Mesothelial cell of epicardium (in vitro differentiated cells): Measurements from ENCODE around the gene FBXO24. TPM values are rescaled to one million over a fixed set of nuclear protein-coding genes. Genes with fewer than 3 reads are reported as not detected.
"Not testable (repeated sequence)": the region's sequence is repeated elsewhere in the genome, so short reads cannot be mapped to it uniquely, and the experiment has no call there.

ENCODE experiments used
- DNase-seq, 2 experiments: peaks; one replicate each; pipeline ENCODE4 v3.0.0; 2021; ENCODE audit warnings: low spot score in 2 of 2; ENCODE audit not compliant: unreplicated experiment in 2 of 2
- H3K27ac Mint-ChIP-seq: 2 replicates; pipeline ENCODE4 v1.8.0; 2021; ENCODE audit warnings: mixed read lengths
- H3K27me3 Mint-ChIP-seq: 2 replicates; pipeline ENCODE4 v1.8.0; 2021; ENCODE audit warnings: low read depth, mixed read lengths
- H3K36me3 Mint-ChIP-seq: 2 replicates; pipeline ENCODE4 v1.8.0; 2021; ENCODE audit warnings: mixed read lengths
- H3K4me1 Mint-ChIP-seq: 2 replicates; pipeline ENCODE4 v1.8.0; 2021; ENCODE audit warnings: mixed read lengths
- H3K4me3 Mint-ChIP-seq: 2 replicates; pipeline ENCODE4 v1.8.0; 2021; ENCODE audit warnings: mild to moderate bottlenecking, moderate library complexity, mixed read lengths
- H3K9me3 Mint-ChIP-seq: 2 replicates; pipeline ENCODE4 v1.8.0; 2021; ENCODE audit warnings: mixed read lengths
- CTCF ChIP-seq: fragments of 200-600 bp; sonication (generic); IDR thresholded peaks from one replicate; pipeline ENCODE4 v1.5.0; 2021; ENCODE audit warnings: antibody characterized with exemption; ENCODE audit not compliant: unreplicated experiment
- total RNA-seq: library from RNA; stranded (reverse); gene quantifications from 3 replicates; pipeline ENCODE4 v1.2.1, GENCODE V29; 2021

FBXO24 gene
- total RNA-seq, 1 donor from 2014 or later, result 0.54 TPM

GRCh38 chr7:100563100-100563564 lies 23.0 kb upstream of the FBXO24 start:
- peaks cover 9% of the 10 kb centered on the region for H3K4me1 Mint-ChIP-seq
- H3K27me3 Mint-ChIP-seq, result no peaks in the 10 kb centered on the region
- no peak for TF ChIP-seq CTCF
- DNase-seq, result no peak
- H3K9me3 Mint-ChIP-seq, result no peaks in the 10 kb centered on the region
- no peak overlapping the region for H3K4me3 Mint-ChIP-seq
- H3K36me3 Mint-ChIP-seq, result no peaks in the 10 kb centered on the region
- H3K27ac Mint-ChIP-seq, result no peak overlapping the region

- Mint-ChIP-seq H3K4me3 (no peak overlapping the region), H3K36me3 (no peaks in the 10 kb centered on the region), H3K27ac (peak overlapping the region; percentile 43), H3K27me3 (no peaks in the 10 kb centered on the region), H3K4me1 (peaks cover 13% of the 10 kb centered on the region), H3K9me3 (no peaks in the 10 kb centered on the region)
- TF ChIP-seq CTCF, result peak; percentile 95
- peak; percentile 67 to 90 for DNase-seq
These were observed 22.2 kb upstream of the FBXO24 start for GRCh38 chr7:100563809-100564400.

DNA sequence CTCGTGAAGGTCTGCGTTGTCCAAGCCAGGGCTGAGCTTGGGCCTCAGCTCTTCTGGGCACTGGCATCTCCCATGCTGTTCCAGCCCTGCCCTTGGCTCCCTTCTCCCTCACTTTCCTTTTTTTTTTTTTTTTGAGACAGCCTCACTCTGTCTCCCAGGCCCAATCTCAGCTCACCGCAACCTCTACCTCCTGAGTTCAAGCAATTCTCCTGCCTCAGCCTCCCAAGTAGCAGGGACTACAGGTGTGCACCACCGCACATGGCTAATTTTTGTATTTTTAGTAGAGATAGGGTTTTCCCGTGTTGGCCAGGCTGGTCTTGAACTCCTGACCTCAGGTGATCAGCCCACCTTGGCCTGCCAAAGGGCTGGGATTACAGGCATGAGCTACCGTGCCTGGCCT lies 21.7 kb upstream of the FBXO24 start:
- not testable (repeated sequence) for H3K27me3 Mint-ChIP-seq, H3K36me3 Mint-ChIP-seq, H3K9me3 Mint-ChIP-seq, H3K27ac Mint-ChIP-seq, H3K4me3 Mint-ChIP-seq, DNase-seq
- peaks cover 17% of the 10 kb centered on the region for H3K4me1 Mint-ChIP-seq

DNA sequence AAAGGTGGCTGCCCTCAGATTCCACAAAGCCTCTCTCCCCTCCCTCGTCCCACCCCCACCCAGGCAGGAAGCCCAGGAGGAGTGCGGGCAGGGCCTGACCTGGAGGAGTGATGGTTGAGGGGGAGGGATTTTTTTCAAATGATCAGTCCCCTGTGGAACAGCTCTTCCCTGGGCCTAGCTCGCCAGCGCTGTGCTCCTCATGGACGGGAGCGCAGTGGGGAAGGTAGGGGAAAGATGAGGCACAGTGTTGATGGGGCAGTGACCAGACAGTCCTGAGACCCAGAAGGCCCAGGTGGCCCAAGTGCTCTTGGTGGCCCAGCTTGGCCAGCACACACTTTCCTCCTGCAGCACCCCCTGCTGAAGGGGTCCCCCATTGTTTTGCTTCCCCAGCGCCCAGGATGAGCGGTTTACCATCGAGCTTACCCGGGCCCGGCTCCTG lies 21.0 kb upstream of the FBXO24 start:
- Mint-ChIP-seq H3K9me3 (no peaks in the 10 kb centered on the region), H3K4me3 (no peak overlapping the region), H3K27me3 (no peaks in the 10 kb centered on the region), H3K27ac (no peak overlapping the region), H3K4me1 (peaks cover 19% of the 10 kb centered on the region), H3K36me3 (no peaks in the 10 kb centered on the region)
- no peak for TF ChIP-seq CTCF
- DNase-seq, result no peak

- no peaks in the 10 kb centered on the region for H3K9me3 Mint-ChIP-seq
- H3K36me3 Mint-ChIP-seq, result no peaks in the 10 kb centered on the region
- no peak overlapping the region for H3K4me3 Mint-ChIP-seq
- peaks cover 23% of the 10 kb centered on the region for H3K4me1 Mint-ChIP-seq
- peak overlapping the region; percentile 59 for H3K27ac Mint-ChIP-seq
- TF ChIP-seq CTCF, result no peak
- no peak for DNase-seq
- no peaks in the 10 kb centered on the region for H3K27me3 Mint-ChIP-seq
These were observed 20.1 kb upstream of the FBXO24 start for GRCh38 chr7:100566018-100566531.

DNA sequence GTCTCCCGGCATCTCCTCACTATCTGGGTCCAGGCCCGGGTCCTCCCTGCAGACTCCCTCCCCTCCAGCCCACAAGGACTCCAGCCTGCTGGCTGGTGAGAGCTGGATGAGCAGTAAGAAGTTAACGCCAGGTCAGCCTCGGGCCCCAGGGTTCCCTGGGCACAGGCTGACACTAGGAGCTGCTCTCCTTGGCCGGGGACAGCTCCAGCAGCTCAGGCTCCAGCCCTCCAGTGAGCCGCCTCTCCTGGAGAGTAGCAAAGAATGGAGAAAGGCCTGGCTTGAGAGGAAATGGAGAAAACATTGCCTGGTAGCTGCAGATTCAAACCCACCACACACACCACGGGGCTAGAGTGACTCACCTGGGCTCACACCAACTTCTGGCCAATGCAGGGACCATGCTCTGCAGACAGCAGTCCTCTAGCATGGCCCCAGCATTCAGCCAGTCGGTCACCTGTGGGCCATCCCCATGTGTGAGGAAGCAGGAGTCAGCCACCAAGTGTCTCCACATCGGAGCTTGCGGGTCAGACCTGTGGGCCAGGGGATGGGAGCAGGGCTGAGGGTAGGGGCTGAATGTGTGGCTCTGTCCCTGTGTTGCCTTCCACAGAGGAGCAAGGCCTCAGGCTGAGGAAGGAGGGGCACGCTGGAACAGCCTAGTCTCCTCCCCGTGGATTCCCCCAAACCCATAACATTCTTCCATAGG lies 18.9 kb upstream of the FBXO24 start:
- Mint-ChIP-seq H3K4me3 (no peak overlapping the region), H3K27me3 (no peaks in the 10 kb centered on the region), H3K4me1 (peaks cover 34% of the 10 kb centered on the region), H3K27ac (peak overlapping the region; percentile 59), H3K36me3 (no peaks in the 10 kb centered on the region), H3K9me3 (no peaks in the 10 kb centered on the region)
- DNase-seq, result no peak
- no peak for TF ChIP-seq CTCF
